Fibroblast of skin of right biceps (primary cell): ENCODE results near the gene CNGA4.
"Not testable (repeated sequence)": the region's sequence is repeated elsewhere in the genome, so short reads cannot be mapped to it uniquely, and the experiment has no call there.

Source experiments
- DNase-seq: peaks from one replicate; pipeline ENCODE4 v3.0.0-alpha.2; 2013

CNGA4 gene

GRCh38 chr11:6225896-6226295, 13.0 kb upstream of the CNGA4 start:
- no peak for DNase-seq

GRCh38 chr11:6228520-6228919, 10.4 kb upstream of the CNGA4 start:
- no peak for DNase-seq

DNA sequence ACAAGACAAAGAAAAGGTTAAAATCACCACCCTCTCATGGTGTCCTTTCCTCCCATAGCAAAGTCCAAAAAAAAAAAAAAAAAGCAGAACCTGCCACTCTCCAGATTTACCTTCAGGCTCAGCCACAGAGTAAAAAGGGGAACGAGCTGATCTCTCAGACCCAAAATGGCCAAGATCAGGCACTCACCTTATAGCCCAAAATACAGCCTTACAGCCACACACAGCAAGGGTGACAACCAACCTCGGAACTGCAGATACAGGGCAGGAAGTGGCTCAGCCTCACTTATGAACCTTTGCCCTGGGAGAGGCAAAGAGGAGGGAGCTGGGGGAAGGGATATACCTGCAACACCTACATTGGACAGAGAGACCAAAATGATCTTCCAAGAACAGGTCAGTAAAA, 9.0 kb upstream of the CNGA4 start:
- DNase-seq, result no peak

- no peak for DNase-seq
These were observed 6.0 kb upstream of the CNGA4 start for GRCh38 chr11:6232899-6233298.

DNA sequence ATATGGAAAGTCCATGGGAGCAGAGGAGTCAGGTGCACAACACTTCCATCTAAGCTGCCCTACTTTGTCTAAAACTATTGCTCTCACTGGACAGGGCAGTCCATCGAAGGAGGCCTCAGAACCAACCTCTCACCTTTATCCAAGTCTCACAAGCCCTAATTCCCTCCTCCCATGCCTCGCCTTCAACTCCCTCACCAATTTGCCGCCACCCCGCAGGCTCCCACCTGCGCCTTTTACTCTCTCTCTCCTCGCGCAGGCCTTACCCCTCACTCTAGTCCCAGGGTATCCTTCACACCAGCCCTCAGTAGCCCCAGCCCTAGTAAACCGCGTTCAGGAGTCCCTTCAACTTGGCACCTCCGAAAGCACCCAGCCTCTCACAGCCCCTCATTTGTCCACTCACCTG, 4.9 kb upstream of the CNGA4 start:
- no peak for DNase-seq

- DNase-seq, result peak; percentile 100
These were observed 4.3 kb upstream of the CNGA4 start, which contains the start of gene FHIP1B for GRCh38 chr11:6234387-6235107. Gene FHIP1B (minus strand): TSS chr11:6234636. CDS start chr11:6224516, 10,120 bp downstream.

- DNase-seq, result no peak
These were observed 1.6 kb upstream of the CNGA4 start for GRCh38 chr11:6237266-6237665.

DNA sequence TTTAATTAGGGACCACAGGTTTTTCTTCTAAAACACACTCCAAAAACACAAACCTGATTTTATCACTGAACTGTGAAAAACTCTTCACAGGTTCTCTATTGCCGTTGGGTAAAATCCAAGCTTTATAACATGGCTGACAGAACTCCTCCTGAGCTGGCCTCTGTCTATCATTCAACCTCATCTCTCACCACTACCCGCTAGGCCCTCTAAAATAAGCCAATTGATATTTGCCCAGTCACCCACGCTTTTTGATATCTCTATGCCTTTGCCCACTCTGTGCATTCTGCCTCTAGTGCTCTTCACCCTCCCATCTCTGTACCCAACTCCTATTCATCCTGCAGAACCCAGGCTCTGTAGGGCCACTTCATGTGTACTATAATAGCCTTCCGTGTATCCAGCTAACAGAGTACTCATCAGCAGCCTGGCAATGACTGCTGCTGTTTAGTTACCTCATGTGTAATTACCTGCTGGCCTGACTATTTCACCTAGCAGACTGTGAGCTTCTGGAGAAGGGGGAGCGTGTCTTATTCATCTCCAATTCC, 1.1 kb upstream of the CNGA4 start:
- DNase-seq, result no peak

- DNase-seq, result no peak
These were observed 1.2 kb downstream of the CNGA4 start for GRCh38 chr11:6240139-6240538.

GRCh38 chr11:6240781-6241180, 1.9 kb downstream of the CNGA4 start:
- DNase-seq, result no peak

GRCh38 chr11:6241316-6241715, 2.4 kb downstream of the CNGA4 start:
- DNase-seq, result no peak

GRCh38 chr11:6245536-6245935, 6.6 kb downstream of the CNGA4 start:
- no peak for DNase-seq

- DNase-seq, result peak; percentile 11
These were observed 9.4 kb downstream of the CNGA4 start for GRCh38 chr11:6248248-6248647.

GRCh38 chr11:6248897-6249296, 10.0 kb downstream of the CNGA4 start:
- not testable (repeated sequence) for DNase-seq

DNA sequence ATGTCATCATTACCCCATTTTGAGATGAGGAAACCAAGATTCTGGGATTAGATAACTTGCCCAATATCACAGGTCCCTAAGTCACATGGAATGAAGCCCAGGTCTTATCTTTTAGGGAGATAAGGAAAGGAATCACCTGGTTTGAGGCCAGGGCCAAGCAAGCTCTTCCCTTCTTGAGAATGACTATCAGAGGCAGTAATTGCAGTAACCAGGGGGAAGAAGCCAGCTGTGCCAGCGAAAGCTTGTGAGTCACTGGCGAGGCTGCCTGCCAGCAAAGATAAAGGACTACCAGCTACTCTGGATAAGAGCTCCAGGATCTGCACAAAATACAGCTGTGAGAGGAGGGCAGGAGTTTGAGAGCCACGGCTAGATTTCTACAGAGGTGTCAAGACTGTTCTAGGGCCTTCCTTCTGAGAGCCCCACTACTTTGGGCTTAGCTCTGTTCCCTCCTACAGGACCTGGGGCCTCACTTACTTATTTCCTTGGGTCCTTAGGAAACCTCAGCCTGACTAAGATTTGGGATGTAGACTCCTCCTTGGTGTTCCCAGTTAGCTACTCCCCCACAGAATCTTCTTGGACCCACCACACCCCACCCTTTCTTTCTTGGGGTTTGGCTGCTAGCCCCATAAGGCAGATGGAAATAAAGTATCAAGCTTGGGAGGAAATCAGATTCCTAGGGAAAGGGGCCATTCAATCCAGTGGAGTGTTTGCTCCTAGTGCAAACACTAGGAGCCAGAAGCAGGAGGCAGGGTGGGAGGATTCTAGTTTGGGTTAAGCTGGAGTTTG, 11.1 kb downstream of the CNGA4 start:
- DNase-seq, result peak; percentile 31

DNA sequence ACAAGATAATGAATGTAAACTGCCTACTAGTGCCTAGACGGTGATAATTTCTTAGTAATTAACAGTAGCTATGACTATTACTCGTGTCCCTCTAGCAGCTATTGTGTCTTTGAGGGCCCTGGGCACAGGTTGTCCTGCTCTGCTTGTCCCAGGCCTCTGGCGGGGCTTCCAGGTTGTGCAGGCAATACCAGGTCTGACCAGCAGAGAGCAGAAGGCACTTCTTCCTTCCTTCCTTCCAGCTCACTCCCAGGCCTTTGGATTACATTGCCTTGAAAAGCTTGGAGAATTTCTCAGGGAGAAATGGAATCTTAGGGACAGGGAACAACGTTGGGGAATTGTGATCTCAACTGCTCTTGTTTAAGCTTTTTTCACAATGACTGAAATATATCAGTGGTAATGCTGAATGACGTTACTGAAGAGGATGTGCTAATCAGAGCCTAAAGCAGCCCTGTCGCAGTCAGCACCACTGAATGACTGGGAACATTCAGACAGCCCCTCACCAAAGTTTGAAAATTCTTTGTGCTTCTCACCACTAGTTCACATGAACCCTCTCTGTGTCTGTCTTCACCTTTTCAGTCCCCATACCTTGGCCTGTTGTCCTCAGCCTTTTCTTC, 12.3 kb downstream of the CNGA4 start:
- peak; percentile 61 for DNase-seq

DNA sequence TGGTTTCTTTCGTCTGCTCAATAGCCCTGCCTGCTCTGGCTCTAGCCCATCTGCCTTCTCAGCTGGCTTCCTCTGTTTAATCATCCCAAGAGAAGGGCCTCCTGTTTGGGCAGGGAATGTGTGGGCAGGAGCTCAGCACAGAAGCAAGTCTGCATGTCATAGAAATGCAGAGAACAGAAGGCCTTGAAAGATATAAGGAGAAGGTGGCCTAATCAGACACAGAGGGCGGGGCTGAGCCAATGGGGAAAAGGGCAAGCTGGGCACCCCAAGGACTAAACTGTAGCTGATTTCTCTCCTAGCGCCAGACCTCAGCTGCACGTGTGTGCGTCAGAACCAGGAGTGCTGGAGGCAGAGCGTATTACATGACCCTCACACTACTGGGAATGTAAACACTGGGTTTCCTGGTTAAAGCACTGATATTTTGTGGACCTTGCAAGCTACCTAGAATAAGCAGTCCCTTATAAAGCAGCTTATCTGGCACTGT, 13.1 kb downstream of the CNGA4 start:
- DNase-seq, result no peak

- no peak for DNase-seq
These were observed 14.3 kb downstream of the CNGA4 start for GRCh38 chr11:6253197-6253596.

- DNase-seq, result no peak
These were observed 19.3 kb downstream of the CNGA4 start for GRCh38 chr11:6258141-6258540.

- DNase-seq, result no peak
These were observed 19.7 kb downstream of the CNGA4 start for GRCh38 chr11:6258571-6259081.

DNA sequence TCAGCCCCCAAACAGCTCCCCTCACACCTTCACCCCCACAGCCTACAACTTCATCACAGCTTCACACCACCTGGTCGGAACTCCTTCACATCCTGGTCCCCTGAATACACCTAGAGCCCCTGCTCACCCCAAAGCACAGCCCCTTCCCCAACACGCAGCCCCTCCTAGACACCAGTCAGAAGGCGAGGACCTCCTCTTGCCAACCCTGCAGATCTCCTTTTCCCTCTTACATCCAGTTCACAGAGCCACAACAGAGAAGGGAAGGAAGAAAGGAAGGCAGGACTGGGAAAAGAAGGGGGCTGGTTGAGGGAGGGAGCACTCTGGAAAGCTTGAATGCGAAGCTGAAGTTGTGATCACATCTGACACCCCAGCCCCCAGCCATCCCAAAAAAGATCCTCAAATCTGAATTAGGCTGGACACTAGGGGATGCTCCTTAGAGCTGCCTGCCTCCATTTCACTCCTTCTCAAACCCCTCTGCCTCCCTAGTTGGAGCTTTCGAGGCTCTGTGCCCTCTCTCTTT, 21.4 kb downstream of the CNGA4 start:
- no peak for DNase-seq

- DNase-seq, result no peak
These were observed 24.8 kb downstream of the CNGA4 start for GRCh38 chr11:6263662-6264061.

GRCh38 chr11:6268820-6269219, 29.9 kb downstream of the CNGA4 start:
- DNase-seq, result no peak
